ENCODE results near the gene SMDT1. TPM values are rescaled to one million over a fixed set of nuclear protein-coding genes. Genes with fewer than 3 reads are reported as not detected.

SMDT1 gene
- total and polyA plus RNA-seq, 9 of the 15 experiments (the other 6 are each of a cell fraction or from before 2014, with no cell fraction given), result 7.9 to 65.2 (median 14.3) TPM

DNA sequence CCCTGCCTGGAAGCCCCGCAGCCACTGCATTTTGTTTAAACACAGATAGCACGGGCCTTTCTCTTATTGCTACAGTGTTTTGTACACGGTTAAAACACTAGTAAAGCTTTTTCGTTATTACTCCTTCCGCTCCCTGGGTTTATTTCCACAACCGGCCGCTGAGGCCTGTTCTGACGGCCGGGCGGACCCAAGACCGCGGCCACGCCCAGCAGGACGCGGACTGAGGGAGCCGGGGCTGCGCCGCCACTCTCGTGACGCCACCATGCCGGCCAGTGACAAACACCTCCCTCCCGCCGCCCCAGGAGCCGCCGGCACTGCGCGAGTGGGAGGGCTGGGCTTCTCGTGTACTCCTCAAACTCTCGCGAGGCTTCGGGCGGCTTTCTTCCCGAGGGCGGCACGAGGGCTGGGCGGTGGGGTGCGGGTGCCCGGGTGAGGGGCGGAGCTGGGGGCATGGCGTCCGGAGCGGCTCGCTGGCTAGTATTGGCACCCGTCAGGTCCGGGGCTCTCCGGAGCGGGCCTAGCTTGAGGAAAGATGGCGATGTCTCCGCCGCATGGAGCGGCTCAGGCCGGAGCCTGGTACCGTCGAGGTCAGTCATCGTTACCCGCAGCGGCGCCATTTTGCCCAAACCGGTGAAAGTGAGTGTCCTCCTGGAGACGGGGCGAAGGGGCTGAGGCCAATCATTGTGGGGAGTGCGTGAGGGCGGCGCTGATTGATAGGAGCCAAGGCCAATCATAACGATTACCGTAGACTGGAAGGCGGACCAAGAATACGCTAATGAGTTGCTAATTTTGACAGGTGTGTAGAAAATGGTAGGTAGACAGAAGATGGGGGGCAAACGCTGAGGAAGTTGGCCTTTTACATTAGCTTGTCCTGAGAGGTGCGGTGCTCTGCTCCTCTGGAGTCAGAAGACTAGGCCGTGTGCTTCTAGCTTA, at the start of gene SMDT1 (continued):
- TF ChIP-seq RBFOX2 (IDR thresholded peaks at IDR 0.05; ENCODE audit: low read depth, low read length) (peak; percentile 93), ZBTB33 (CRISPR knock-in tag; IDR thresholded peaks at IDR 0.05) (no peak), XRCC5 (IDR thresholded peaks at IDR 0.05; ENCODE audit: low read depth, low read length) (no peak), SP2 (IDR thresholded peaks at IDR 0.05; ENCODE audit: extremely low read depth, low read depth, low read length, poor library complexity, severe bottlenecking) (peak; percentile 74), ZFP91 (CRISPR knock-in tag; IDR thresholded peaks at IDR 0.05) (no peak), WHSC1 (IDR thresholded peaks at IDR 0.05; ENCODE audit: low read length) (no peak), FOXM1 (IDR thresholded peaks at IDR 0.05; ENCODE audit: low read depth) (no peak), FOXM1 (CRISPR knock-in tag; IDR thresholded peaks at IDR 0.05; ENCODE audit: low read depth) (no peak), NFYB (IDR thresholded peaks at IDR 0.05; ENCODE audit: extremely low read depth, insufficient read length) (peak; percentile 92), SMAD4 (CRISPR knock-in tag; conservative IDR thresholded peaks at IDR 0.05) (peak; percentile 77), ZFX (CRISPR knock-in tag; IDR thresholded peaks at IDR 0.05) (peak; percentile 96), HDAC3 (IDR thresholded peaks at IDR 0.05; ENCODE audit: borderline replicate concordance, partially characterized antibody) (no peak), RBBP5 (IDR thresholded peaks at IDR 0.05; ENCODE audit: borderline replicate concordance, insufficient read depth, low read length, poor library complexity, severe bottlenecking) (peak; percentile 84), ZNF3 (CRISPR knock-in tag; IDR thresholded peaks at IDR 0.05) (no peak), DEAF1 (CRISPR knock-in tag; IDR thresholded peaks at IDR 0.05) (no peak), NCOA4 (IDR thresholded peaks at IDR 0.05; ENCODE audit: partially characterized antibody) (no peak), TCF7 (IDR thresholded peaks at IDR 0.05; ENCODE audit: borderline replicate concordance) (0 out of 2 replicates have a peak, but pooled peaks have one; percentile 35), HLTF (IDR thresholded peaks at IDR 0.05) (no peak), SRSF3 (IDR thresholded peaks at IDR 0.05; ENCODE audit: insufficient read depth, low read length) (no peak), E2F3 (CRISPR knock-in tag; IDR thresholded peaks at IDR 0.05) (peak; percentile 94)
- TF ChIP-seq, protein P1, sequence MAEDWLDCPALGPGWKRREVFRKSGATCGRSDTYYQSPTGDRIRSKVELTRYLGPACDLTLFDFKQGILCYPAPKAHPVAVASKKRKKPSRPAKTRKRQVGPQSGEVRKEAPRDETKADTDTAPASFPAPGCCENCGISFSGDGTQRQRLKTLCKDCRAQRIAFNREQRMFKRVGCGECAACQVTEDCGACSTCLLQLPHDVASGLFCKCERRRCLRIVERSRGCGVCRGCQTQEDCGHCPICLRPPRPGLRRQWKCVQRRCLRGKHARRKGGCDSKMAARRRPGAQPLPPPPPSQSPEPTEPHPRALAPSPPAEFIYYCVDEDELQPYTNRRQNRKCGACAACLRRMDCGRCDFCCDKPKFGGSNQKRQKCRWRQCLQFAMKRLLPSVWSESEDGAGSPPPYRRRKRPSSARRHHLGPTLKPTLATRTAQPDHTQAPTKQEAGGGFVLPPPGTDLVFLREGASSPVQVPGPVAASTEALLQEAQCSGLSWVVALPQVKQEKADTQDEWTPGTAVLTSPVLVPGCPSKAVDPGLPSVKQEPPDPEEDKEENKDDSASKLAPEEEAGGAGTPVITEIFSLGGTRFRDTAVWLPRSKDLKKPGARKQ (CRISPR knock-in tag; IDR thresholded peaks at IDR 0.05), result no peak

All from K562 (cell line).